Measurements from ENCODE around the gene PRSS33. TPM values are rescaled to one million over a fixed set of nuclear protein-coding genes. Genes with fewer than 3 reads are reported as not detected.

Gene PRSS33
- polyA plus RNA-seq, 1 of the 3 experiments (the other 2 are of a cell fraction): not detected

- no peak for DNase-seq
- H3K4me1 ChIP-seq (ENCODE audit: control insufficient read depth in 1 of 2, insufficient read depth in 2 of 2, low read depth in 1 of 2, low read length in 1 of 2): no peaks in the 10 kb centered on the region; a peak in 1 of 4 replicates
- H3K79me2 ChIP-seq (ENCODE audit: insufficient read depth): no peaks in the 10 kb centered on the region
- H3K4me2 ChIP-seq: no peak overlapping the region
- no peaks in the 10 kb centered on the region for H3K36me3 ChIP-seq (replicated peaks in 1 of 2; ENCODE audit: control insufficient read depth in 1 of 2, insufficient read depth in 2 of 2, low read length in 1 of 2)
- no peaks in the 10 kb centered on the region for H3K9me3 ChIP-seq
- H3K27me3 ChIP-seq (ENCODE audit: insufficient read depth): no peaks in the 10 kb centered on the region
- ChIA-PET CTCF (no interaction called here), POLR2A (interaction anchor here (0.6 to 1.8 kb wide), 2 partner anchors 11 to 120 kb away, joined by 3 to 5 read pairs; no protein-coding TSS in a partner anchor)
- no peak for TF ChIP-seq MXI1 (IDR thresholded peaks at IDR 0.05; ENCODE audit: low read depth, low read length)
- no peak for TF ChIP-seq RFX5 (IDR thresholded peaks at IDR 0.05; ENCODE audit: low read length)
- TF ChIP-seq SMC3 (IDR thresholded peaks at IDR 0.05; ENCODE audit: low read depth, low read length): no peak
- no peak for TF ChIP-seq RCOR1 (IDR thresholded peaks at IDR 0.05; ENCODE audit: low read length)
- TF ChIP-seq FOXM1 (IDR thresholded peaks at IDR 0.05; ENCODE audit: low read depth): no peak
- no peak for TF ChIP-seq TAF1 (IDR thresholded peaks at IDR 0.05; ENCODE audit: borderline replicate concordance, low read depth, low read length)
- TF ChIP-seq PBX3 (IDR thresholded peaks at IDR 0.05): no peak
- TF ChIP-seq CHD2 (IDR thresholded peaks at IDR 0.05; ENCODE audit: low read length, partially characterized antibody): no peak
- TF ChIP-seq FOXJ3 (CRISPR knock-in tag; IDR thresholded peaks at IDR 0.05): no peak
- no peak for TF ChIP-seq MEF2A (IDR thresholded peaks at IDR 0.05; ENCODE audit: borderline replicate concordance, low read depth)
- TF ChIP-seq REST (IDR thresholded peaks at IDR 0.05; ENCODE audit: low read depth, low read length): no peak
- no peak for TF ChIP-seq POLR2AphosphoS5 (IDR thresholded peaks at IDR 0.05; ENCODE audit: low read depth, low read length)
- no peak for TF ChIP-seq RAD21 (IDR thresholded peaks at IDR 0.05; ENCODE audit: low read length)
- TF ChIP-seq USF2 (IDR thresholded peaks at IDR 0.05; ENCODE audit: borderline replicate concordance, low read depth, low read length): no peak
- no peaks in the 10 kb centered on the region for H3K9me2 ChIP-seq
- no peak overlapping the region for H3K27ac ChIP-seq (ENCODE audit: low read depth in 2 of 2, low read length in 1 of 2)
- WGBS (ENCODE audit: low lambda C conversion rate): 83% methylated on average over 6 of the region's 6 CpGs
- H4K20me1 ChIP-seq (ENCODE audit: insufficient read depth): no peaks in the 10 kb centered on the region
- no peaks in the 10 kb centered on the region for H3F3A ChIP-seq (replicated peaks; ENCODE audit: insufficient read depth)
- no peak overlapping the region for H3K9ac ChIP-seq
- H2AFZ ChIP-seq (ENCODE audit: low read depth): no peak overlapping the region
- no peak overlapping the region for H3K4me3 ChIP-seq (ENCODE audit: low read depth in 2 of 2, low read length in 1 of 2)
Measured at GRCh38 chr16:2740476-2740875, 46.9 kb downstream of the PRSS33 start.

Data from SK-N-SH (cell line).